HL-60 (cell line): ENCODE measurements around the gene GABRD.

Experiments
- DNase-seq, 2 experiments: peaks; one replicate each; pipeline ENCODE4 v3.0.0-alpha.2; 2010 to 2020; ENCODE audit warnings: low read depth in 1 of 2, low spot score in 1 of 2
- H3K27ac ChIP-seq: fragments of 250-450 bp; sonication (Bioruptor Pico); replicated peaks from 2 replicates; pipeline ENCODE4 v1.5.1; 2020; ENCODE audit warnings: mild to moderate bottlenecking, moderate library complexity
- H3K27me3 ChIP-seq: fragments of 250-450 bp; sonication (Bioruptor Pico); 2 replicates; pipeline ENCODE4 v1.5.1; 2021; ENCODE audit warnings: mild to moderate bottlenecking, moderate library complexity; ENCODE audit not compliant: insufficient read depth, poor library complexity, severe bottlenecking
- H3K4me3 ChIP-seq: replicated peaks from 2 replicates; pipeline ENCODE4 v1.5.1; 2011; ENCODE audit warnings: mild to moderate bottlenecking, control low read depth, low read length; ENCODE audit not compliant: insufficient read depth
- CTCF ChIP-seq: IDR thresholded peaks from one replicate; pipeline ENCODE4 v1.5.1; 2011; ENCODE audit warnings: low read length, control low read depth, inconsistent platforms; ENCODE audit not compliant: insufficient read depth
- GABPA ChIP-seq: IDR thresholded peaks from 2 replicates; pipeline ENCODE4 v1.6.1; 2012; ENCODE audit warnings: low read depth
- POLR2AphosphoS5 ChIP-seq: IDR thresholded peaks from 2 replicates; pipeline ENCODE4 v1.6.1; 2012; ENCODE audit warnings: low read depth
- SPI1 ChIP-seq: IDR thresholded peaks from 2 replicates; pipeline ENCODE4 v1.6.1; 2012; ENCODE audit warnings: low read depth, mild to moderate bottlenecking, borderline replicate concordance
- TF ChIP-seq, protein P1 (sequence below): IDR thresholded peaks from 2 replicates; pipeline ENCODE4 v1.6.1; 2012; ENCODE audit warnings: low read depth; ENCODE audit not compliant: insufficient replicate concordance

The GABRD gene

GRCh38 chr1:2047749-2048729 is 28.9 kb downstream of the GABRD start:
- H3K27me3 ChIP-seq: peaks cover 47% of the 10 kb centered on the region
- no peak for DNase-seq
- no peak overlapping the region for H3K27ac ChIP-seq
- TF ChIP-seq, protein P1, sequence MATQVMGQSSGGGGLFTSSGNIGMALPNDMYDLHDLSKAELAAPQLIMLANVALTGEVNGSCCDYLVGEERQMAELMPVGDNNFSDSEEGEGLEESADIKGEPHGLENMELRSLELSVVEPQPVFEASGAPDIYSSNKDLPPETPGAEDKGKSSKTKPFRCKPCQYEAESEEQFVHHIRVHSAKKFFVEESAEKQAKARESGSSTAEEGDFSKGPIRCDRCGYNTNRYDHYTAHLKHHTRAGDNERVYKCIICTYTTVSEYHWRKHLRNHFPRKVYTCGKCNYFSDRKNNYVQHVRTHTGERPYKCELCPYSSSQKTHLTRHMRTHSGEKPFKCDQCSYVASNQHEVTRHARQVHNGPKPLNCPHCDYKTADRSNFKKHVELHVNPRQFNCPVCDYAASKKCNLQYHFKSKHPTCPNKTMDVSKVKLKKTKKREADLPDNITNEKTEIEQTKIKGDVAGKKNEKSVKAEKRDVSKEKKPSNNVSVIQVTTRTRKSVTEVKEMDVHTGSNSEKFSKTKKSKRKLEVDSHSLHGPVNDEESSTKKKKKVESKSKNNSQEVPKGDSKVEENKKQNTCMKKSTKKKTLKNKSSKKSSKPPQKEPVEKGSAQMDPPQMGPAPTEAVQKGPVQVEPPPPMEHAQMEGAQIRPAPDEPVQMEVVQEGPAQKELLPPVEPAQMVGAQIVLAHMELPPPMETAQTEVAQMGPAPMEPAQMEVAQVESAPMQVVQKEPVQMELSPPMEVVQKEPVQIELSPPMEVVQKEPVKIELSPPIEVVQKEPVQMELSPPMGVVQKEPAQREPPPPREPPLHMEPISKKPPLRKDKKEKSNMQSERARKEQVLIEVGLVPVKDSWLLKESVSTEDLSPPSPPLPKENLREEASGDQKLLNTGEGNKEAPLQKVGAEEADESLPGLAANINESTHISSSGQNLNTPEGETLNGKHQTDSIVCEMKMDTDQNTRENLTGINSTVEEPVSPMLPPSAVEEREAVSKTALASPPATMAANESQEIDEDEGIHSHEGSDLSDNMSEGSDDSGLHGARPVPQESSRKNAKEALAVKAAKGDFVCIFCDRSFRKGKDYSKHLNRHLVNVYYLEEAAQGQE: no peak
- no peak for TF ChIP-seq GABPA
- no peak for TF ChIP-seq SPI1
- no peak for TF ChIP-seq CTCF
- no peak for TF ChIP-seq POLR2AphosphoS5
- H3K4me3 ChIP-seq: no peak overlapping the region

GRCh38 chr1:2049225-2049717 is 30.1 kb downstream of the GABRD start:
- peaks cover 47% of the 10 kb centered on the region for H3K27me3 ChIP-seq
- no peak overlapping the region for H3K4me3 ChIP-seq
- DNase-seq: no peak
- TF ChIP-seq SPI1 (no peak), GABPA (no peak), POLR2AphosphoS5 (no peak)
- H3K27ac ChIP-seq: no peak overlapping the region

- DNase-seq: no peak
- H3K4me3 ChIP-seq: no peak within 1 kb of the TSS
- H3K27me3 ChIP-seq: peaks cover 47% of the 10 kb centered on the region
- TF ChIP-seq CTCF (no peak), GABPA (no peak), POLR2AphosphoS5 (no peak), SPI1 (no peak)
- TF ChIP-seq, protein P1: no peak
- H3K27ac ChIP-seq: no peak within 1 kb of the TSS
Measured at GRCh38 chr1:2049718-2050431, 30.7 kb downstream of the GABRD start, which contains the start of gene PRKCZ. PRKCZ (plus strand) TSS chr1:2050411; CDS start chr1:2050631, 220 bp downstream.

GRCh38 chr1:2050461-2050792 is 31.3 kb downstream of the GABRD start:
- H3K27ac ChIP-seq: no peak overlapping the region

More at GRCh38 chr1:2050461-2050792, 31.3 kb downstream of the GABRD start:
- TF ChIP-seq, protein P1: no peak
- TF ChIP-seq POLR2AphosphoS5 (no peak), GABPA (no peak), CTCF (no peak), SPI1 (no peak)
- DNase-seq: no peak
- H3K4me3 ChIP-seq: no peak overlapping the region
- H3K27me3 ChIP-seq: peaks cover 47% of the 10 kb centered on the region
